C4-2B (cell line): ENCODE results near the gene TOR1AIP2.

Source experiments
- CTCF ChIP-seq: fragments of 450-650 bp; conservative IDR thresholded peaks from 2 replicates; pipeline ENCODE4 v1.5.1; 2017; ENCODE audit warnings: mild to moderate bottlenecking
- ZFX ChIP-seq: fragments of 450-650 bp; IDR thresholded peaks from 2 replicates; pipeline ENCODE4 v1.6.1; 2017

DNA sequence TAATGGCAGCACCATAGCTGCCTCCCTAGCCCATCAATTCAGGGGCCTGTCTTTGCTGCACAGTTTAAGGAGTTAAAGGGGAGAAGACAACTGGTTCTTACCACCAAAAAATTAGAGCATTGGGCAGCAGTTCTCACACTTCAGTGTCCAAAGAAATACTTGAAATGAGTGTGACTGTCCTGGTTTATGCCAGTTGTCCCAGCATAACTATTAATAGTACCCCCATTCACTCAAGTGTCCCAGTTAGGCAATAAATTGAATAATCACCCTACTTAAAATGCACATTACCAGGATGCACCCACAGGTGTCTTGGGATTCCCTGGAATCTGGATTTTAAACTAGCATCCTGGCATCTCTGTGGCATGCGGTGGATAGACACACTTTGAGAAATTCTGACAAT is 83.5 kb downstream of the TOR1AIP2 start:
- TF ChIP-seq CTCF (no peak), ZFX (no peak)
